Liver (tissue), 9 donors: Measurements from ENCODE around the gene AP1S3. TPM values are rescaled to one million over a fixed set of nuclear protein-coding genes. Genes with fewer than 3 reads are reported as not detected.

Source experiments
- DNase-seq: peaks from one replicate; pipeline ENCODE4 v3.0.0-alpha.2; 2017; ENCODE audit warnings: low spot score
- H3K27ac ChIP-seq, 2 donors: one replicate each; pipeline ENCODE4 v1.7.0; 2013; ENCODE audit warnings: inconsistent platforms in 2 of 2, low read length in 2 of 2, control low read depth in 1 of 2, low read depth in 1 of 2, mild to moderate bottlenecking in 1 of 2
- H3K27me3 ChIP-seq, 4 donors: one replicate each; pipeline versions ENCODE4 v1.6.1 to v1.7.0; 2013; ENCODE audit warnings: low read length in 3 of 4, inconsistent platforms in 1 of 4, mild to moderate bottlenecking in 1 of 4, moderate library complexity in 1 of 4; ENCODE audit not compliant: control insufficient read depth in 4 of 4, insufficient read depth in 4 of 4
- H3K36me3 ChIP-seq, 4 donors: one replicate each; pipeline versions ENCODE4 v1.6.1 to v1.7.0; 2013; ENCODE audit warnings: low read length in 3 of 4, mild to moderate bottlenecking in 3 of 4, low read depth in 1 of 4, moderate library complexity in 1 of 4; ENCODE audit not compliant: control insufficient read depth in 4 of 4, insufficient read depth in 3 of 4
- H3K4me1 ChIP-seq, 4 donors: one replicate each; pipeline versions ENCODE4 v1.6.1 to v1.7.0; 2013; ENCODE audit warnings: low read length in 3 of 4, mild to moderate bottlenecking in 3 of 4, moderate library complexity in 1 of 4; ENCODE audit not compliant: control insufficient read depth in 4 of 4, insufficient read depth in 4 of 4
- H3K4me3 ChIP-seq, 3 donors: one replicate each; pipeline versions ENCODE4 v1.6.1 to v1.7.0; 2013; ENCODE audit warnings: low read length in 3 of 3, control low read depth in 1 of 3, low read depth in 1 of 3, mild to moderate bottlenecking in 1 of 3
- H3K9ac ChIP-seq, 2 donors: one replicate each; pipeline ENCODE4 v1.7.0; 2013; ENCODE audit warnings: low read length in 2 of 2, mild to moderate bottlenecking in 2 of 2, moderate library complexity in 2 of 2, control low read depth in 1 of 2, low read depth in 1 of 2
- H3K9me3 ChIP-seq, 4 donors: one replicate each; pipeline versions ENCODE4 v1.6.1 to v1.7.0; 2013; ENCODE audit warnings: low read length in 3 of 4; ENCODE audit not compliant: control insufficient read depth in 4 of 4
- ATF3 ChIP-seq: IDR thresholded peaks from 2 replicates; pipeline ENCODE4 v1.6.1; 2016; ENCODE audit warnings: antibody characterized with exemption
- CTCF ChIP-seq: fragments of 150-350 bp; IDR thresholded peaks from 2 replicates; pipeline ENCODE4 v1.5.1; 2017; ENCODE audit warnings: improper control_type of control experiment, low read depth, low read length; ENCODE audit not compliant: missing input control
- EGR1 ChIP-seq, 2 donors: IDR thresholded peaks; 2 replicates each; pipeline ENCODE4 v1.6.1; 2016 to 2018; ENCODE audit warnings: antibody characterized with exemption in 2 of 2, low read depth in 2 of 2
- FOXA1 ChIP-seq: IDR thresholded peaks from 2 replicates; pipeline ENCODE4 v1.6.1; 2016; ENCODE audit warnings: antibody characterized with exemption
- GABPA ChIP-seq, 2 donors: IDR thresholded peaks in 1 of 2; conservative IDR thresholded peaks in 1 of 2; 2 replicates each; pipeline ENCODE4 v1.6.1; 2016; ENCODE audit warnings: antibody characterized with exemption in 2 of 2, mild to moderate bottlenecking in 1 of 2, moderate library complexity in 1 of 2
- HNF4A ChIP-seq, 2 donors: conservative IDR thresholded peaks; 2 replicates each; pipeline ENCODE4 v1.6.1; 2016; ENCODE audit warnings: antibody characterized with exemption in 2 of 2, mild to moderate bottlenecking in 2 of 2
- HNF4G ChIP-seq: IDR thresholded peaks from 2 replicates; pipeline ENCODE4 v1.6.1; 2016; ENCODE audit warnings: antibody characterized with exemption
- JUND ChIP-seq, 2 donors: IDR thresholded peaks; 2 replicates each; pipeline ENCODE4 v1.6.1; 2016; ENCODE audit warnings: antibody characterized with exemption in 2 of 2
- MAX ChIP-seq: IDR thresholded peaks from 2 replicates; pipeline ENCODE4 v1.6.1; 2016; ENCODE audit warnings: antibody characterized with exemption
- NR2F2 ChIP-seq: IDR thresholded peaks from 2 replicates; pipeline ENCODE4 v1.6.1; 2016; ENCODE audit warnings: antibody characterized with exemption
- RAD21 ChIP-seq, 2 donors: IDR thresholded peaks; 2 replicates each; pipeline ENCODE4 v1.6.1; 2016; ENCODE audit warnings: antibody characterized with exemption in 2 of 2, mild to moderate bottlenecking in 2 of 2
- REST ChIP-seq: IDR thresholded peaks from 2 replicates; pipeline ENCODE4 v1.6.1; 2016; ENCODE audit warnings: antibody characterized with exemption, mild to moderate bottlenecking
- RXRA ChIP-seq, 2 donors: IDR thresholded peaks; 2 replicates each; pipeline ENCODE4 v1.6.1; 2017 to 2018; ENCODE audit warnings: antibody characterized with exemption in 2 of 2, mild to moderate bottlenecking in 1 of 2
- SP1 ChIP-seq: IDR thresholded peaks from 2 replicates; pipeline ENCODE4 v1.6.1; 2018; ENCODE audit warnings: antibody characterized with exemption, mild to moderate bottlenecking
- TAF1 ChIP-seq: conservative IDR thresholded peaks from 2 replicates; pipeline ENCODE4 v1.6.1; 2016; ENCODE audit warnings: antibody characterized with exemption, mild to moderate bottlenecking
- YY1 ChIP-seq: IDR thresholded peaks from 2 replicates; pipeline ENCODE4 v1.6.1; 2016; ENCODE audit warnings: antibody characterized with exemption, mild to moderate bottlenecking
- ZBTB33 ChIP-seq: IDR thresholded peaks from 2 replicates; pipeline ENCODE4 v1.6.1; 2016; ENCODE audit warnings: antibody characterized with exemption
- WGBS: extraction: QIAGEN DNeasy Blood & Tissue Kit; methylation state at CpG from one replicate; pipeline ENCODE4 v1.1.7; 2013; 5-methylcytosine and 5-hydroxymethylcytosine counted together
- polyA plus RNA-seq, 2 donors: library from polyadenylated mRNA; stranded (reverse) in 1 of 2; unstranded in 1 of 2; fragments of 200-250 nt in 1 of 2; fragments of >200 nt in 1 of 2; fragmentation: Nextera tagmentation in 1 of 2; extraction: Ambion mirVana in 1 of 2; gene quantifications; one replicate each; pipeline versions ENCODE4 v1.2.1 to v1.2.3, GENCODE V29; 2013 to 2015
- total RNA-seq, 2 donors: library from RNA; depleted of rRNA; stranded (reverse); fragments of >200 nt; gene quantifications; one replicate each; pipeline ENCODE4 v1.2.3, GENCODE V29; 2014
- donor health status: healthy.
- donor health status: healthy.
- donor health status: healthy.
- donor health status: healthy.
- donor health status: healthy.

The AP1S3 gene
- total and polyA plus RNA-seq, 4 donors: 1.1 to 3.8 (median 2.4) TPM

- H3K27ac ChIP-seq: no peak overlapping the region
These were observed 36.5 kb downstream of the AP1S3 start for GRCh38 chr2:223800908-223801307.

More at GRCh38 chr2:223800908-223801307, 36.5 kb downstream of the AP1S3 start:
- no peaks in the 10 kb centered on the region for H3K9me3 ChIP-seq
- H3K36me3 ChIP-seq: no peaks in the 10 kb centered on the region
- no peak for DNase-seq
- no peaks in the 10 kb centered on the region for H3K27me3 ChIP-seq
- no peak overlapping the region for H3K9ac ChIP-seq
- TF ChIP-seq EGR1 (IDR thresholded peaks at IDR 0.05; ENCODE audit: low read depth in 2 of 2) (no peak), HNF4A (conservative IDR thresholded peaks at IDR 0.05) (no peak), MAX (no peak), YY1 (no peak), JUND (IDR thresholded peaks at IDR 0.05) (no peak), TAF1 (no peak), SP1 (no peak), GABPA (IDR thresholded peaks at IDR 0.05 in 1 of 2, conservative IDR thresholded peaks at IDR 0.05 in 1 of 2) (no peak), CTCF (no peak), HNF4G (no peak), ATF3 (no peak), NR2F2 (no peak), FOXA1 (no peak), REST (no peak), RXRA (IDR thresholded peaks at IDR 0.05) (no peak), RAD21 (IDR thresholded peaks at IDR 0.05) (no peak), ZBTB33 (no peak)
- WGBS: 96% methylated on average over 4 of the region's 4 CpGs
- no peaks in the 10 kb centered on the region for H3K4me1 ChIP-seq
- H3K4me3 ChIP-seq: no peak overlapping the region
